ENCODE measurements around the gene CARD14. TPM values are rescaled to one million over a fixed set of nuclear protein-coding genes. Genes with fewer than 3 reads are reported as not detected.

CARD14 gene
- total and polyA plus RNA-seq, 2 of the 13 experiments (the other 11 are each of a cell fraction or from before 2014, with no cell fraction given), result 0.11 TPM; not detected in 1

DNA sequence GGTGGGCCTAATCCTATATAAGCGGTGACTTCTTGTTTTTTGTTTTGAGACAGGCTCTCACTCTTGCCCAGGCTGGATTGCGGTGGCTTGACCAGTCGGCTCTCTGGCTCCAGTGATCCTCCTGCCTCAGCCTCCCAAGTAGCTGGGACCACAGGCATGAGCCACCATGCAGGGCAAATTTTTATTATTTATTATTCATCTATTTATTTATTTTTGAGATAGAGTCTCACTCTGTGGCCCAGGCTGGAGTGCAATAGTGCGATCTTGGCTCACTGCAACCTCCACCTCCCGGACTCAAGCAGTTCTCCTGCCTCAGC lies 86.2 kb downstream of the CARD14 start:
- no peaks in the 10 kb centered on the region for H4K20me1 ChIP-seq (ENCODE audit: insufficient read depth, low read length)
- in situ Hi-C loops (cut with HindIII; ENCODE audit: extremely low pct_ligation_motif_present, low pct_unique_long_range_greater_than_20kb), result loop anchor here (5.0 kb wide), 1 partner anchor 109 kb away; the partner anchor contains the start of gene EIF4A3
- H3K9ac ChIP-seq (ENCODE audit: insufficient read depth, low read depth, low read length), result no peak overlapping the region
- CTCF ChIA-PET (ENCODE audit: low intra/inter-chr PET ratio, low total read pairs), result no interaction called here
- no peak overlapping the region for H3K4me2 ChIP-seq (ENCODE audit: low read depth, low read length)
- H3K36me3 ChIP-seq (replicated peaks in 1 of 2; ENCODE audit: control insufficient read depth in 1 of 2, insufficient read depth in 2 of 2, low read length in 2 of 2), result no peaks in the 10 kb centered on the region
- intact Hi-C loops (cut with micrococcal nuclease; ENCODE audit: unreplicated experiment), result no loop called here
- H3K27ac ChIP-seq (ENCODE audit: extremely low read length, insufficient read depth, low read length), result no peak overlapping the region
- no peak for ATAC-seq
- POLR2A ChIA-PET, result interaction anchor here (1.9 kb wide), 1 partner anchor 7 kb away, joined by 8 read pairs; no protein-coding TSS in a partner anchor
- H2AFZ ChIP-seq (ENCODE audit: low read length), result no peak overlapping the region
- no peak for FAIRE-seq
- peaks cover 32% of the 10 kb centered on the region for H3K4me1 ChIP-seq (ENCODE audit: insufficient read depth, low read length)
- no peak for DNase-seq (ENCODE audit: low spot score)
- 96% methylated on average over 5 of the region's 5 CpGs for WGBS (ENCODE audit: low lambda C conversion rate)
- H3K79me2 ChIP-seq (ENCODE audit: insufficient read depth, low read length), result no peaks in the 10 kb centered on the region
- TF ChIP-seq SMARCE1 (IDR thresholded peaks at IDR 0.05; ENCODE audit: borderline replicate concordance) (no peak), TBX3 (IDR thresholded peaks at IDR 0.05; ENCODE audit: borderline replicate concordance) (no peak), MED8 (CRISPR knock-in tag; IDR thresholded peaks at IDR 0.05; ENCODE audit: insufficient replicate concordance) (no peak), ZNF883 (CRISPR knock-in tag; IDR thresholded peaks at IDR 0.05; ENCODE audit: not compliant biosample characterization) (no peak), DNMT1 (CRISPR knock-in tag; IDR thresholded peaks at IDR 0.05) (no peak), HOXA7 (CRISPR knock-in tag; IDR thresholded peaks at IDR 0.05) (no peak)
- TF ChIP-seq, protein P1, sequence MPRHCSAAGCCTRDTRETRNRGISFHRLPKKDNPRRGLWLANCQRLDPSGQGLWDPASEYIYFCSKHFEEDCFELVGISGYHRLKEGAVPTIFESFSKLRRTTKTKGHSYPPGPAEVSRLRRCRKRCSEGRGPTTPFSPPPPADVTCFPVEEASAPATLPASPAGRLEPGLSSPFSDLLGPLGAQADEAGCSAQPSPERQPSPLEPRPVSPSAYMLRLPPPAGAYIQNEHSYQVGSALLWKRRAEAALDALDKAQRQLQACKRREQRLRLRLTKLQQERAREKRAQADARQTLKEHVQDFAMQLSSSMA (CRISPR knock-in tag; IDR thresholded peaks at IDR 0.05), result no peak
- H3K9me3 ChIP-seq (ENCODE audit: low read length), result no peaks in the 10 kb centered on the region
- H3K4me3 ChIP-seq (replicated peaks in 1 of 3; ENCODE audit: insufficient read depth in 1 of 3, low read depth in 2 of 3, low read length in 3 of 3), result no peak overlapping the region
- no TSS peak for BruUV-seq (replicated peaks)
- H3K27me3 ChIP-seq (ENCODE audit: control insufficient read depth in 1 of 2, insufficient read depth in 2 of 2, low read length in 2 of 2), result no peaks in the 10 kb centered on the region

DNA sequence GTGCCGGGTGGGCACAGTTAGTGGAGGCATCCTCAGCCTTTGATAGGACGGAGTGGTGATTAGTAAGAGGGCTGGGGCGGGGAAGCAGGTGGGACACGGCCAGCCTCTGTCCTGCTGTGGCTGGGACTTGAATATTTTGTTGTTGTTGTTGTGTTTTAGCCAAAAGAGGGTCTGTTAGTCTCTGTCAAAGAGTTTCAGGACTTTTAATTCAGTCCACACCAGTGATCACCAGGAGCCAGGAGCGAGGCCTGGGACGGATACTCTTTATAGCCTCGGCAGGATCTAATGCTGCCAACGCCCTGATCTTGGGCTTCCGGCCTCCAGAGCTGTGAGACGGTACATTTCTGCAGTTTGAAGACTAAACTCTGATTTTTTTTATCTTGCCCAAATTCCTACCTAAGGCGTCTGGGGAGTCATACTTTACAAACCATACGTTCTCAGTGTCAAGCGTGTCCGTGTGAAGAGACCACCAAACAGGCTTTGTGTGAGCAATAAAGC lies 87.9 kb downstream of the CARD14 start:
- Histone ChIP-seq H3K4me2 (ENCODE audit: low read depth, low read length) (no peak overlapping the region), H3K4me3 (replicated peaks in 1 of 3; ENCODE audit: insufficient read depth in 1 of 3, low read depth in 2 of 3, low read length in 3 of 3) (no peak overlapping the region), H3K27ac (ENCODE audit: extremely low read length, insufficient read depth, low read length) (no peak overlapping the region), H3K79me2 (ENCODE audit: insufficient read depth, low read length) (no peaks in the 10 kb centered on the region), H4K20me1 (ENCODE audit: insufficient read depth, low read length) (no peaks in the 10 kb centered on the region), H3K9me3 (ENCODE audit: low read length) (no peaks in the 10 kb centered on the region), H2AFZ (ENCODE audit: low read length) (no peak overlapping the region), H3K4me1 (ENCODE audit: insufficient read depth, low read length) (peaks cover 47% of the 10 kb centered on the region), H3K9ac (ENCODE audit: insufficient read depth, low read depth, low read length) (no peak overlapping the region), H3K36me3 (replicated peaks in 1 of 2; ENCODE audit: control insufficient read depth in 1 of 2, insufficient read depth in 2 of 2, low read length in 2 of 2) (no peaks in the 10 kb centered on the region), H3K27me3 (ENCODE audit: control insufficient read depth in 1 of 2, insufficient read depth in 2 of 2, low read length in 2 of 2) (no peaks in the 10 kb centered on the region; a peak in 1 of 5 replicates)
- FAIRE-seq (no peak), ATAC-seq (no peak), DNase-seq (ENCODE audit: low spot score) (no peak)
- BruUV-seq (replicated peaks), result no TSS peak
- POLR2A ChIA-PET, result no interaction called here
- CTCF ChIA-PET (ENCODE audit: low intra/inter-chr PET ratio, low total read pairs), result no interaction called here
- 94% methylated on average over 14 of the region's 14 CpGs for WGBS (ENCODE audit: low lambda C conversion rate)
- in situ Hi-C loops (cut with HindIII; ENCODE audit: extremely low pct_ligation_motif_present, low pct_unique_long_range_greater_than_20kb), result loop anchor here (5.0 kb wide), 1 partner anchor 110 kb away; the partner anchor contains the start of gene EIF4A3
- intact Hi-C loops (cut with micrococcal nuclease; ENCODE audit: unreplicated experiment), result no loop called here
- no peak for TF ChIP-seq HNRNPH1 (optimal IDR thresholded peaks at IDR 0.05; ENCODE audit: low read depth, low read length)
- TF ChIP-seq NR2F1 (CRISPR knock-in tag; IDR thresholded peaks at IDR 0.05), result no peak
- no peak for TF ChIP-seq FOSL1 (CRISPR knock-in tag; IDR thresholded peaks at IDR 0.05; ENCODE audit: borderline replicate concordance)
- TF ChIP-seq FOXA3 (CRISPR knock-in tag; IDR thresholded peaks at IDR 0.05), result no peak
- no peak for TF ChIP-seq ZNF550 (CRISPR knock-in tag; IDR thresholded peaks at IDR 0.05; ENCODE audit: borderline replicate concordance)
- TF ChIP-seq ETV6 (CRISPR knock-in tag; conservative IDR thresholded peaks at IDR 0.05), result no peak
- no peak for TF ChIP-seq MED13 (CRISPR knock-in tag; IDR thresholded peaks at IDR 0.05)
- TF ChIP-seq POGZ (CRISPR knock-in tag; IDR thresholded peaks at IDR 0.05), result no peak
- no peak for TF ChIP-seq ZNF138 (CRISPR knock-in tag; IDR thresholded peaks at IDR 0.05; ENCODE audit: low read depth)
- no peak for TF ChIP-seq BRCA1 (CRISPR knock-in tag; IDR thresholded peaks at IDR 0.05)
- no peak for TF ChIP-seq NCOA1 (CRISPR knock-in tag; IDR thresholded peaks at IDR 0.05)
